Sigmoid colon (tissue), 4 donors: ENCODE data around the gene WNT11.

ENCODE experiments used
- EP300 ChIP-seq, 4 donors: sonication (generic); formaldehyde crosslinking; IDR thresholded peaks; one replicate each; pipeline ENCODE4 v1.6.1; 2017; ENCODE audit warnings: antibody characterized with exemption in 4 of 4
- POLR2A ChIP-seq, 2 donors: fragments of 450-650 bp; IDR thresholded peaks; one replicate each; pipeline ENCODE4 v1.6.1; 2016; ENCODE audit warnings: antibody characterized with exemption in 2 of 2, mild to moderate bottlenecking in 2 of 2, moderate library complexity in 2 of 2
- POLR2AphosphoS5 ChIP-seq, 4 donors: sonication (generic); formaldehyde crosslinking; IDR thresholded peaks; one replicate each; pipeline ENCODE4 v1.6.1; 2017; ENCODE audit warnings: antibody characterized with exemption in 4 of 4
- TF ChIP-seq, protein P1 (sequence below), 4 experiments: fragments of 450-650 bp in 3 of 4; fragments of 200-600 bp in 1 of 4; IDR thresholded peaks; one replicate each; pipeline ENCODE4 v1.5.1; 2016 to 2019; ENCODE audit warnings: antibody characterized with exemption in 4 of 4, mild to moderate bottlenecking in 3 of 4, moderate library complexity in 2 of 4

DNA sequence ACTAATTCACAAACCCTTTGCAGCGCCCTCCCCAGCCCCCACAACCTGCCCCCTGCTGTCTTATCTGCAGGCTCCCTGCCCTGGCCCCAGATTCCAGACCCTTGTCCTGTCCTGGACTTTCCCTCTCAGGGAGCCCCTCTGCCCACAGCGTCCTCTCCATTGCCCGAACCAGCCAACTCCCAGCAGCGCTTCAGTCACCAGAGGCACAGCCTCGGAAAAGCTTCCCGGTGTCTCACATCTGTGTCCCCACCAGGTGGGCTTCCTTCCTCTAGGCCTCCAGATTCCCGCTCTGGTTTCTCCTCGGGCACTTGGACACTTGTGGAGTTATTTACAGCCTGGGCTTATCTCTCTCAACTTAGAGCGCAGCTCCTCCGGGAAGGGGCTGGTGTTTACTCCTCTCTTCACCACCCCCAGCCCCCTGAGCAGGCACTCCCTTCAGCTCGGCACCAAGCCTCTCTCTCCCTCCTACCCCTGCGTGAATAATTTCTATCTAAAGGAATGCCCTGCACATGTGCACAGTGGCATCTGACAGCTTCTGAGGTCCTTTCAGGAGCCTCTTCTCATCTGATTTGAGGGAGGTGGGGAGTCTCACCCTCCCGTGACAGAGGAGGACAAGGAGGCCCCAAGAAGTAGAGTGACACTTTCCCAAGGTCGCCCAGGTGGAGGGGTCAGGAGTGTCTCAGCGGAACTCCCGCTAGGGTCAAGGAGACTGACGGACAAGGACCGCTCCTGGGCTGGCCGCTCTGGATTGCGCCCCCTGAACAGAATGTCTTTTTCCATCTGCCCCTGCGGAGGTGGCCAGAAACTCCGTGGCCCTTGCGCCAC, 838 bp downstream of the WNT11 start:
- TF ChIP-seq, protein P1, sequence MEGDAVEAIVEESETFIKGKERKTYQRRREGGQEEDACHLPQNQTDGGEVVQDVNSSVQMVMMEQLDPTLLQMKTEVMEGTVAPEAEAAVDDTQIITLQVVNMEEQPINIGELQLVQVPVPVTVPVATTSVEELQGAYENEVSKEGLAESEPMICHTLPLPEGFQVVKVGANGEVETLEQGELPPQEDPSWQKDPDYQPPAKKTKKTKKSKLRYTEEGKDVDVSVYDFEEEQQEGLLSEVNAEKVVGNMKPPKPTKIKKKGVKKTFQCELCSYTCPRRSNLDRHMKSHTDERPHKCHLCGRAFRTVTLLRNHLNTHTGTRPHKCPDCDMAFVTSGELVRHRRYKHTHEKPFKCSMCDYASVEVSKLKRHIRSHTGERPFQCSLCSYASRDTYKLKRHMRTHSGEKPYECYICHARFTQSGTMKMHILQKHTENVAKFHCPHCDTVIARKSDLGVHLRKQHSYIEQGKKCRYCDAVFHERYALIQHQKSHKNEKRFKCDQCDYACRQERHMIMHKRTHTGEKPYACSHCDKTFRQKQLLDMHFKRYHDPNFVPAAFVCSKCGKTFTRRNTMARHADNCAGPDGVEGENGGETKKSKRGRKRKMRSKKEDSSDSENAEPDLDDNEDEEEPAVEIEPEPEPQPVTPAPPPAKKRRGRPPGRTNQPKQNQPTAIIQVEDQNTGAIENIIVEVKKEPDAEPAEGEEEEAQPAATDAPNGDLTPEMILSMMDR (IDR thresholded peaks at IDR 0.05), result no peak
- no peak for TF ChIP-seq POLR2AphosphoS5 (IDR thresholded peaks at IDR 0.05)
- TF ChIP-seq POLR2A (IDR thresholded peaks at IDR 0.05), result no peak
- TF ChIP-seq EP300 (IDR thresholded peaks at IDR 0.05), result no peak
